B cell (primary cell): ENCODE data around the gene HMOX1. TPM values are rescaled to one million over a fixed set of nuclear protein-coding genes. Genes with fewer than 3 reads are reported as not detected.

Experiments
- ATAC-seq: fragments of 200-7000 bp; cut with Tn5 transposase; one replicate; pipeline ENCODE4 v1.10.0; 2021; ENCODE audit warnings: low read depth, mild to moderate bottlenecking, moderate number of reproducible peaks, moderate library complexity
- CTCF ChIA-PET: fragments of 350-600 bp; sonication (Branson Sonifier 250); formaldehyde crosslinking; loops from one replicate; lab custom pipeline; 2021; ENCODE audit warnings: antibody characterized with exemption, inconsistent platforms; lab: Charles Lee
- POLR2A ChIA-PET: fragments of 350-600 bp; sonication (Branson Sonifier 250); formaldehyde crosslinking; loops from one replicate; lab custom pipeline; 2021; ENCODE audit warnings: antibody characterized with exemption; lab: Charles Lee
- DNase-seq: peaks from one replicate; pipeline ENCODE4 v3.0.0; 2013
- H2AFZ ChIP-seq: 2 replicates; pipeline ENCODE4 v1.6.1; 2012; ENCODE audit warnings: mild to moderate bottlenecking, low read depth, low read length; ENCODE audit not compliant: insufficient read depth, poor library complexity, severe bottlenecking
- H3K27ac ChIP-seq, 2 donors: 1 replicate in 1 of 2; 2 replicates in 1 of 2; pipeline ENCODE4 v1.5.1; 2012 to 2013; ENCODE audit warnings: low read length in 2 of 2, mild to moderate bottlenecking in 2 of 2, moderate library complexity in 1 of 2
- H3K27me3 ChIP-seq, 4 experiments: fragments of 200-600 bp in 1 of 4; sonication (generic) in 1 of 4; replicated peaks in 1 of 4; 1 replicate in 2 of 4; 2 replicates in 2 of 4; pipeline versions ENCODE4 v1.6.1 to v1.7.0; 2013 to 2016; ENCODE audit warnings: low read length in 3 of 4, mild to moderate bottlenecking in 2 of 4, mixed read lengths in 1 of 4, moderate library complexity in 1 of 4; ENCODE audit not compliant: insufficient read depth in 4 of 4, control insufficient read depth in 3 of 4; ENCODE audit errors: control extremely low read depth in 1 of 4
- H3K36me3 ChIP-seq, 2 experiments: replicated peaks in 1 of 2; 1 replicate in 1 of 2; 2 replicates in 1 of 2; pipeline versions ENCODE4 v1.6.1 to v1.7.1; 2013; ENCODE audit warnings: low read length in 1 of 2; ENCODE audit not compliant: insufficient read depth in 2 of 2, control insufficient read depth in 1 of 2; ENCODE audit errors: control extremely low read depth in 1 of 2, extremely low read depth in 1 of 2
- H3K4me1 ChIP-seq, 2 donors: fragments of 200-600 bp in 1 of 2; sonication (generic) in 1 of 2; 1 replicate in 1 of 2; 2 replicates in 1 of 2; pipeline versions ENCODE4 v1.5.1 to v1.6.1; 2013 to 2017; ENCODE audit warnings: low read length in 2 of 2; ENCODE audit not compliant: control insufficient read depth in 2 of 2, insufficient read depth in 2 of 2
- H3K4me2 ChIP-seq: replicated peaks from 2 replicates; pipeline ENCODE3; 2012; ENCODE audit warnings: mild to moderate bottlenecking, low read depth, low read length; ENCODE audit not compliant: poor library complexity, severe bottlenecking
- H3K4me3 ChIP-seq, 5 experiments: fragments of 200-600 bp in 1 of 5; sonication (generic) in 1 of 5; 1 replicate in 3 of 5; 2 replicates in 2 of 5; pipeline versions ENCODE4 v1.5.1 to v1.7.0; 2011 to 2016; ENCODE audit warnings: low read length in 4 of 5, mild to moderate bottlenecking in 4 of 5, low read depth in 2 of 5, control low read depth in 1 of 5, moderate library complexity in 1 of 5; ENCODE audit not compliant: insufficient read depth in 1 of 5; ENCODE audit errors: control extremely low read depth in 1 of 5, extremely low read depth in 1 of 5
- H3K79me2 ChIP-seq: fragments of 200-600 bp; sonication (generic); one replicate; pipeline ENCODE4 v1.6.0; 2016; ENCODE audit warnings: low read length; ENCODE audit not compliant: control insufficient read depth, insufficient read depth
- H3K9ac ChIP-seq: fragments of 200-600 bp; sonication (generic); 2 replicates; pipeline ENCODE4 v1.6.1; 2017; ENCODE audit warnings: mild to moderate bottlenecking, low read length, moderate library complexity
- H3K9me3 ChIP-seq, 3 donors: one replicate each; pipeline versions ENCODE4 v1.6.1 to v1.7.1; 2013; ENCODE audit warnings: low read length in 2 of 3; ENCODE audit not compliant: control insufficient read depth in 2 of 3, insufficient read depth in 1 of 3; ENCODE audit errors: control extremely low read depth in 1 of 3
- H4K20me1 ChIP-seq: 2 replicates; pipeline ENCODE4 v1.6.0; 2012; ENCODE audit warnings: mild to moderate bottlenecking, low read length; ENCODE audit not compliant: insufficient read depth, control insufficient read depth, poor library complexity, severe bottlenecking
- H3K27ac Mint-ChIP-seq: one replicate; pipeline ENCODE4 v1.8.0; 2021; ENCODE audit warnings: mixed read lengths
- H3K27me3 Mint-ChIP-seq: one replicate; pipeline ENCODE4 v1.8.0; 2021; ENCODE audit warnings: mixed read lengths
- H3K4me1 Mint-ChIP-seq: one replicate; pipeline ENCODE4 v1.8.0; 2021; ENCODE audit warnings: mixed read lengths
- H3K4me3 Mint-ChIP-seq: one replicate; pipeline ENCODE4 v1.8.0; 2021; ENCODE audit warnings: mixed read lengths
- H3K9me3 Mint-ChIP-seq: one replicate; pipeline ENCODE4 v1.8.0; 2022; ENCODE audit warnings: mixed read lengths; ENCODE audit not compliant: insufficient read depth
- EZH2 ChIP-seq: IDR thresholded peaks from 2 replicates; pipeline ENCODE4 v1.6.1; 2012; ENCODE audit warnings: borderline replicate concordance, low read depth, mild to moderate bottlenecking, moderate library complexity, low read length; ENCODE audit not compliant: insufficient read depth, poor library complexity, severe bottlenecking
- WGBS: methylation state at CpG from one replicate; pipeline ENCODE4 v1.1.5; 2013; ENCODE audit warnings: missing lambda C conversion rate; ENCODE audit not compliant: insufficient coverage; 5-methylcytosine and 5-hydroxymethylcytosine counted together
- intact Hi-C: fragments of 100-400 bp; cut with micrococcal nuclease; formaldehyde crosslinking; loops from one replicate; pipeline ENCODE4 v1.10.0; 2022
- polyA plus RNA-seq: library from polyadenylated mRNA; depleted of rRNA; stranded (reverse); fragments of >200 nt; gene quantifications from 2 replicates; pipeline ENCODE4 v1.2.3, GENCODE V29; 2012
- total RNA-seq, 2 donors: library from RNA; stranded (reverse); fragments of 120-200 nt in 1 of 2; gene quantifications; 1 replicate in 1 of 2; 2 replicates in 1 of 2; pipeline versions ENCODE4 v1.2.3 to v1.2.4, GENCODE V29; 2013 to 2022
- TF ChIP-seq, protein P1 (sequence below): fragments of 200-600 bp; IDR thresholded peaks from one replicate; pipeline ENCODE4 v1.8.0; 2022; ENCODE audit warnings: antibody characterized with exemption, mild to moderate bottlenecking

Gene HMOX1
- total and polyA plus RNA-seq, 2 donors (not counting 1 experiment from before 2014, with no cell fraction given): 9.4 to 21.9 TPM

DNA sequence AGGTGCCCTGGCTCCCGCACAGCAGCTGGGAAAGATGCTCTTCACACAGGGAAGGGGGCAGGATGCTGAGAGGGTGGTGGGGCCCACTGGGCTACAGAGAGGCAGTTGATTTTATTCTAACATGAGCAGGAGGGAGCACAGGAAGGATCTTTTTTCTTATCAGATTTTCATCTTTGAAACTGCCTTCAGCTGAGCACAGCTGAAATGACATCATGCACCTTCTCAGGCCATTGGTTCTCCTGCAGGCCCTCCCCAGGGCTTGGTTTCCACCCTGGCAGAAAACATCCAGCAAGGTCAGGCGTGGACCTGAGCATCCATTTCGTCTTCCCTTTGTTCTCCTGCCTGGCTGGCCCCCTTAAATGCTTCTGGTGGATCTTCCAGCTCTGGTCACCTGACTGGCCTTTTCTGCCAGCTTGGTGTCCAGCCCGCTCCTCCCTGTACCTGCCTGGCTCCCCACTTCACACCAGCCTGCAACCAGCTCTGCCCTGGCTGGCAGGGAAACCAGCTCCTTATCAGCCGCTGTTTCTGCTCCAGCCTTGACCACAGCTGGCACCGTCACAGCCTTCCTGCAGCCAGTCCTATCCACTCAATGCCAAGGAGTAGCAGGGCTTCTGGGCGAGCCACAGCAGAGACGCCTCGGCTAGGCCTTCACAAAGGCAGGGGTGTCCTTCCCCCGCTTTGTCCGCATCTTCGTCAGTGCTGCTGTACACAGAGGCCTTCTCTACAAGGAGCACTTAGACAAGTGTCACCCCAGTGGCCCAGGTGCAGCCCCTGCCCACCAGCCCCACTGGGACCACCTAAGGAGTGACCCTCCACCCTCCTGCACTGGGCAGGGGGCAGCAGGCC lies 44.7 kb upstream of the HMOX1 start:
- TF ChIP-seq EZH2: no peak
- TF ChIP-seq, protein P1, sequence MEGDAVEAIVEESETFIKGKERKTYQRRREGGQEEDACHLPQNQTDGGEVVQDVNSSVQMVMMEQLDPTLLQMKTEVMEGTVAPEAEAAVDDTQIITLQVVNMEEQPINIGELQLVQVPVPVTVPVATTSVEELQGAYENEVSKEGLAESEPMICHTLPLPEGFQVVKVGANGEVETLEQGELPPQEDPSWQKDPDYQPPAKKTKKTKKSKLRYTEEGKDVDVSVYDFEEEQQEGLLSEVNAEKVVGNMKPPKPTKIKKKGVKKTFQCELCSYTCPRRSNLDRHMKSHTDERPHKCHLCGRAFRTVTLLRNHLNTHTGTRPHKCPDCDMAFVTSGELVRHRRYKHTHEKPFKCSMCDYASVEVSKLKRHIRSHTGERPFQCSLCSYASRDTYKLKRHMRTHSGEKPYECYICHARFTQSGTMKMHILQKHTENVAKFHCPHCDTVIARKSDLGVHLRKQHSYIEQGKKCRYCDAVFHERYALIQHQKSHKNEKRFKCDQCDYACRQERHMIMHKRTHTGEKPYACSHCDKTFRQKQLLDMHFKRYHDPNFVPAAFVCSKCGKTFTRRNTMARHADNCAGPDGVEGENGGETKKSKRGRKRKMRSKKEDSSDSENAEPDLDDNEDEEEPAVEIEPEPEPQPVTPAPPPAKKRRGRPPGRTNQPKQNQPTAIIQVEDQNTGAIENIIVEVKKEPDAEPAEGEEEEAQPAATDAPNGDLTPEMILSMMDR: no peak
- peaks cover 0 to 13% of the 10 kb centered on the region in 2 donors for H3K4me1 ChIP-seq
- H3K27me3 ChIP-seq: no peaks in the 10 kb centered on the region
- DNase-seq: no peak
- intact Hi-C loops: no loop called here
- ChIA-PET POLR2A (no interaction called here), CTCF (interaction anchor here (1.0 to 1.6 kb wide), 2 partner anchors 13 to 247 kb away, joined by 3 to 4 read pairs; no protein-coding TSS in a partner anchor)
- H3K4me2 ChIP-seq: no peak overlapping the region
- no peak for ATAC-seq
- no peak overlapping the region for H3K9ac ChIP-seq
- no peak overlapping the region for H2AFZ ChIP-seq
- Mint-ChIP-seq H3K9me3 (no peaks in the 10 kb centered on the region), H3K27ac (no peak overlapping the region), H3K27me3 (no peaks in the 10 kb centered on the region), H3K4me3 (no peak overlapping the region), H3K4me1 (peaks cover 9% of the 10 kb centered on the region)
- peaks cover 0 to 55% of the 10 kb centered on the region in 2 experiments for H3K36me3 ChIP-seq
- no peak overlapping the region for H3K27ac ChIP-seq
- 93% methylated on average over 12 of the region's 12 CpGs for WGBS
- no peaks in the 10 kb centered on the region for H3K79me2 ChIP-seq
- H3K9me3 ChIP-seq: no peaks in the 10 kb centered on the region
- H3K4me3 ChIP-seq: no peak overlapping the region
- H4K20me1 ChIP-seq: no peaks in the 10 kb centered on the region

DNA sequence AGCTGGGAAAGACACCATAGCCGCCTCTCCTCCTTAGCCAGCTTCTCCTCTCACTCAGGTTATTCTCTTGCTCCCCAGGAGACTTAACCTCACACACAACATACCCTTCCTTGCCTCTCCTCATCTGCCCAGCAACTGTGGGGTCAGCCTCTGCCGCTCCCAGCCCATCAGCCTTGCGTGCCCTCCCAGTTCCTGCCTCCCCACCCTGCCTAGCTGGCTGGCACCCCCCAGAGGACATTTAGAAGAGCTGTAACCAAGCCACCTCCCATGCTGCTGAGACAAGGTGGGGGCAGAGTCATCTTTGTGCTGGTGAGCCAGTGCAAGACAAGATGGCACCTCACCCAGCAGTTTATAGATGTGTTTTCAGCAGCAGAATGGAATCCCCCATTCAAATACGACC lies 43.0 kb upstream of the HMOX1 start:
- no peak overlapping the region for H3K4me2 ChIP-seq
- CTCF ChIA-PET: interaction anchor here (0.5 to 0.9 kb wide), 2 partner anchors 39 to 1150 kb away, joined by 3 to 4 read pairs; no protein-coding TSS in a partner anchor
- H3K27ac ChIP-seq: no peak overlapping the region
- peaks cover 0 to 50% of the 10 kb centered on the region in 2 experiments for H3K36me3 ChIP-seq
- H3K9me3 ChIP-seq: no peaks in the 10 kb centered on the region
- peak overlapping the region; percentile 41 for H3K27ac Mint-ChIP-seq
- no peaks in the 10 kb centered on the region for H4K20me1 ChIP-seq
- no peaks in the 10 kb centered on the region for H3K79me2 ChIP-seq
- H3K9me3 Mint-ChIP-seq: no peaks in the 10 kb centered on the region
- H3K4me3 ChIP-seq: no peak overlapping the region
- intact Hi-C loops: no loop called here
- H3K4me1 Mint-ChIP-seq: peaks cover 17% of the 10 kb centered on the region
- TF ChIP-seq, protein P1: no peak
- no peak for TF ChIP-seq EZH2
- no peak for DNase-seq
- peak; percentile 37 for ATAC-seq
- 84% methylated on average over 3 of the region's 4 CpGs for WGBS
- no peak overlapping the region for H3K9ac ChIP-seq
- peaks cover 0 to 18% of the 10 kb centered on the region in 2 donors for H3K4me1 ChIP-seq
- no peak overlapping the region for H2AFZ ChIP-seq
- H3K4me3 Mint-ChIP-seq: no peak overlapping the region
- POLR2A ChIA-PET: no interaction called here
- no peaks in the 10 kb centered on the region for H3K27me3 Mint-ChIP-seq
- no peaks in the 10 kb centered on the region for H3K27me3 ChIP-seq
